HepG2 (cell line): ENCODE results near the gene CCDC154.

ENCODE experiments used
- SIN3A ChIP-seq: IDR thresholded peaks from 2 replicates; pipeline ENCODE4 v1.6.1; 2011; ENCODE audit warnings: low read depth, mild to moderate bottlenecking, control low read depth, low read length, borderline replicate concordance
- TF ChIP-seq, protein P1 (sequence below): sonication (generic); formaldehyde crosslinking; conservative IDR thresholded peaks from 2 replicates; pipeline ENCODE4 v1.8.0; 2022; ENCODE audit warnings: missing genetic modification reagents

DNA sequence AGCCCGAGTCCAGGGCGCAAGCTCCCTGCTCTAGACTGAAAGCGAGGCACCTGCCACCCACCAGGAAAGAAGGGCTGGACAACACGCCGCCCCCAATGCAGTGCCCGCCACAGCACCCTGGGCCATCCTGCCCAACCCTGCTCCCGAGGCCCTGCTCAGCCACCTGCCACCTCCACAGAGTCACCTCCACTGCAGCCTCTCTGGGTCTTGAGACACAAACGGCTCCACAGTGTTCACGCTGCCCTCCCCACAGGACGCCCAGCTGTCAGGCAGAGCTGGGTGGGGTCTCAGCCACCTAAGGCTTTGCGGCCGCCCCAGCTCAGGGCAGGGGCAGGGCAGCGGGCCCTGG is 21.2 kb upstream of the CCDC154 start:
- TF ChIP-seq, protein P1, sequence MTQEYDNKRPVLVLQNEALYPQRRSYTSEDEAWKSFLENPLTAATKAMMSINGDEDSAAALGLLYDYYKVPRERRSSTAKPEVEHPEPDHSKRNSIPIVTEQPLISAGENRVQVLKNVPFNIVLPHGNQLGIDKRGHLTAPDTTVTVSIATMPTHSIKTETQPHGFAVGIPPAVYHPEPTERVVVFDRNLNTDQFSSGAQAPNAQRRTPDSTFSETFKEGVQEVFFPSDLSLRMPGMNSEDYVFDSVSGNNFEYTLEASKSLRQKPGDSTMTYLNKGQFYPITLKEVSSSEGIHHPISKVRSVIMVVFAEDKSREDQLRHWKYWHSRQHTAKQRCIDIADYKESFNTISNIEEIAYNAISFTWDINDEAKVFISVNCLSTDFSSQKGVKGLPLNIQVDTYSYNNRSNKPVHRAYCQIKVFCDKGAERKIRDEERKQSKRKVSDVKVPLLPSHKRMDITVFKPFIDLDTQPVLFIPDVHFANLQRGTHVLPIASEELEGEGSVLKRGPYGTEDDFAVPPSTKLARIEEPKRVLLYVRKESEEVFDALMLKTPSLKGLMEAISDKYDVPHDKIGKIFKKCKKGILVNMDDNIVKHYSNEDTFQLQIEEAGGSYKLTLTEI (CRISPR knock-in tag): no peak
- no peak for TF ChIP-seq SIN3A
